Body of pancreas (tissue), 4 donors: ENCODE data around the gene OSBPL6. TPM values are rescaled to one million over a fixed set of nuclear protein-coding genes. Genes with fewer than 3 reads are reported as not detected.

ENCODE experiments used
- ATAC-seq: fragments of 150-250 bp; one replicate; pipeline ENCODE4 v1.9.1; 2016
- DNase-seq, 4 donors: peaks; one replicate each; pipeline ENCODE4 v3.0.0-alpha.2; 2019
- H3K27ac ChIP-seq, 4 donors: fragments of 200-600 bp; sonication (generic); 1 replicate in 3 of 4; 2 replicates in 1 of 4; pipeline versions ENCODE4 v1.5.1 to v1.6.1; 2016 to 2019; ENCODE audit warnings: mild to moderate bottlenecking in 1 of 4, mixed read lengths in 1 of 4, moderate library complexity in 1 of 4
- H3K27me3 ChIP-seq, 2 donors: fragments of 200-600 bp; sonication (generic); one replicate each; pipeline ENCODE4 v1.6.0; 2016; ENCODE audit warnings: mild to moderate bottlenecking in 1 of 2
- H3K36me3 ChIP-seq, 2 donors: fragments of 200-600 bp; sonication (generic); replicated peaks in 1 of 2; 2 replicates each; pipeline ENCODE4 v1.5.1; 2016; ENCODE audit warnings: low read depth in 2 of 2; ENCODE audit not compliant: insufficient read depth in 1 of 2
- H3K4me1 ChIP-seq: fragments of 200-600 bp; sonication (generic); one replicate; pipeline ENCODE4 v1.6.0; 2016
- H3K4me3 ChIP-seq, 2 donors: fragments of 200-600 bp; sonication (generic); 1 replicate in 1 of 2; 2 replicates in 1 of 2; pipeline ENCODE4 v1.5.1; 2016 to 2019
- H3K9me3 ChIP-seq, 3 donors: fragments of 200-600 bp; sonication (generic); 1 replicate in 2 of 3; 2 replicates in 1 of 3; pipeline ENCODE4 v1.5.1; 2016
- POLR2A ChIP-seq, 3 donors: fragments of 450-650 bp; IDR thresholded peaks; one replicate each; pipeline ENCODE4 v1.6.1; 2016; ENCODE audit warnings: antibody characterized with exemption in 3 of 3, mild to moderate bottlenecking in 2 of 3
- WGBS, 2 donors: methylation state at CpG; one replicate each; pipeline ENCODE4 v1.1.5; 2017; 5-methylcytosine and 5-hydroxymethylcytosine counted together
- intact Hi-C: fragments of 100-400 bp; cut with DNase I; formaldehyde crosslinking; loops from one replicate; pipeline ENCODE4 v1.15.1; 2023
- total RNA-seq, 2 donors: library from RNA; depleted of rRNA; stranded (reverse); fragments of >200 nt; gene quantifications; one replicate each; pipeline ENCODE4 v1.1.0, GENCODE V29; 2016
- TF ChIP-seq, protein P1 (sequence below), 7 experiments: fragments of 450-650 bp in 4 of 7; fragments of 200-600 bp in 3 of 7; sonication (generic) in 3 of 7; IDR thresholded peaks; one replicate each; pipeline ENCODE4 v1.5.1; 2016 to 2019; ENCODE audit warnings: antibody characterized with exemption in 7 of 7

OSBPL6 gene
- total RNA-seq, 2 donors from 2014 or later: 0.26 to 2.0 TPM

DNA sequence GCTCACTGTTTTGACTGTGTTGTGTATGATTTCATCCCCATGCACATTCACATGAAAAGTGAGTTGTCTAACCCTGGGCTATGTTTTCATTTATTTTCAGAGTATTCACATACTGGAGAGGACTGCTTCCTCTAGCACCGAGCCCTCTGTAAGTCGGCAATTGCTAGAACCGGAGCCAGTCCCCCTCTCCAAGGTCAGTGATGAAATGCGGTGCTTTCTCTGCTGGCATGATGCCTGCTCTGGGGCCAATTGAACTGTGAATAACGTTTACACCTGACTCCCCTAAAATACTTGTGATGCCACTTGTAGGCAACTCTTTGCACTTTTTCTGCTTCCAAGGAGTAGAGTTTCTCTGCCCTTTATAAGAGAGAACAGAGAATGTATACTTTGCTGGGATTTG, 129.8 kb downstream of the OSBPL6 start:
- no peaks in the 10 kb centered on the region for H3K27me3 ChIP-seq
- no peaks in the 10 kb centered on the region for H3K36me3 ChIP-seq
- H3K4me3 ChIP-seq: no peak overlapping the region
- no peak overlapping the region for H3K27ac ChIP-seq
- TF ChIP-seq, protein P1, sequence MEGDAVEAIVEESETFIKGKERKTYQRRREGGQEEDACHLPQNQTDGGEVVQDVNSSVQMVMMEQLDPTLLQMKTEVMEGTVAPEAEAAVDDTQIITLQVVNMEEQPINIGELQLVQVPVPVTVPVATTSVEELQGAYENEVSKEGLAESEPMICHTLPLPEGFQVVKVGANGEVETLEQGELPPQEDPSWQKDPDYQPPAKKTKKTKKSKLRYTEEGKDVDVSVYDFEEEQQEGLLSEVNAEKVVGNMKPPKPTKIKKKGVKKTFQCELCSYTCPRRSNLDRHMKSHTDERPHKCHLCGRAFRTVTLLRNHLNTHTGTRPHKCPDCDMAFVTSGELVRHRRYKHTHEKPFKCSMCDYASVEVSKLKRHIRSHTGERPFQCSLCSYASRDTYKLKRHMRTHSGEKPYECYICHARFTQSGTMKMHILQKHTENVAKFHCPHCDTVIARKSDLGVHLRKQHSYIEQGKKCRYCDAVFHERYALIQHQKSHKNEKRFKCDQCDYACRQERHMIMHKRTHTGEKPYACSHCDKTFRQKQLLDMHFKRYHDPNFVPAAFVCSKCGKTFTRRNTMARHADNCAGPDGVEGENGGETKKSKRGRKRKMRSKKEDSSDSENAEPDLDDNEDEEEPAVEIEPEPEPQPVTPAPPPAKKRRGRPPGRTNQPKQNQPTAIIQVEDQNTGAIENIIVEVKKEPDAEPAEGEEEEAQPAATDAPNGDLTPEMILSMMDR (IDR thresholded peaks at IDR 0.05): no peak
- no peak for TF ChIP-seq POLR2A (IDR thresholded peaks at IDR 0.05)
- no peak for ATAC-seq
- H3K9me3 ChIP-seq: no peaks in the 10 kb centered on the region
- peaks cover 13% of the 10 kb centered on the region for H3K4me1 ChIP-seq
- DNase-seq: peak in 2 of 4 donors; percentile 20 to 24
- 21 to 25% methylated on average over 5 of the region's 5 CpGs for WGBS, 2 donors
- intact Hi-C loops: no loop called here

GRCh38 chr2:178325268-178325667, 131.0 kb downstream of the OSBPL6 start:
- no peak overlapping the region for H3K4me3 ChIP-seq
- WGBS, 2 donors: 92 to 96% methylated on average over 2 of the region's 2 CpGs

GRCh38 chr2:178327516-178327915, 133.2 kb downstream of the OSBPL6 start:
- TF ChIP-seq POLR2A (IDR thresholded peaks at IDR 0.05): no peak
- ATAC-seq (no peak), DNase-seq (no peak)
- no peak overlapping the region for H3K27ac ChIP-seq
- H3K4me3 ChIP-seq: no peak overlapping the region
- no peaks in the 10 kb centered on the region for H3K9me3 ChIP-seq
- H3K36me3 ChIP-seq: no peaks in the 10 kb centered on the region
- no peaks in the 10 kb centered on the region for H3K27me3 ChIP-seq
- intact Hi-C loops: no loop called here
- no peaks in the 10 kb centered on the region for H3K4me1 ChIP-seq
- 73 to 81% methylated on average over 4 of the region's 4 CpGs for WGBS, 2 donors

More at GRCh38 chr2:178325268-178325667, 131.0 kb downstream of the OSBPL6 start:
- H3K27me3 ChIP-seq: no peaks in the 10 kb centered on the region
- no peaks in the 10 kb centered on the region for H3K36me3 ChIP-seq
- H3K4me1 ChIP-seq: peaks cover 5% of the 10 kb centered on the region
- TF ChIP-seq, protein P1 (IDR thresholded peaks at IDR 0.05): no peak
- no peak for TF ChIP-seq POLR2A (IDR thresholded peaks at IDR 0.05)
- no peak overlapping the region for H3K27ac ChIP-seq
- DNase-seq (no peak), ATAC-seq (no peak)
- intact Hi-C loops: no loop called here
- H3K9me3 ChIP-seq: no peaks in the 10 kb centered on the region

DNA sequence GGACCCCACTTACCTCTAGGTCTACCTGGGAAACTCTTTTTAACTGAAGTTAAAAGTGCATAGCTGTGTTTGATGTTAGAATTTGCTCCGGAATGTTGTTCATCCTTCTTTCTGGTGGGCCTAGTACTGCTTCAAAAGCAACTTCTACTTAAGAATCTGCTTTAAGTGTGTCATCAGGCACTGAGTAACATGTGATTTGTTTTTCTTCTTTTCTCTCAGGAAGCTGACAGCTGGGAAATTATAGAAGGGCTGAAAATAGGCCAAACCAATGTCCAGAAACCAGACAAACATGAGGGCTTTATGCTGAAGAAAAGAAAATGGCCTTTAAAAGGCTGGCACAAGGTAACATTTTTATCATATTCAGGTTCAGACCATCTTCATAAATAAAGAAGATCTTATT, 133.7 kb downstream of the OSBPL6 start:
- TF ChIP-seq, protein P1 (IDR thresholded peaks at IDR 0.05): no peak
- TF ChIP-seq POLR2A (IDR thresholded peaks at IDR 0.05): no peak
- Histone ChIP-seq H3K27me3 (no peaks in the 10 kb centered on the region), H3K4me3 (no peak overlapping the region), H3K27ac (no peak overlapping the region), H3K9me3 (no peaks in the 10 kb centered on the region), H3K36me3 (no peaks in the 10 kb centered on the region), H3K4me1 (no peaks in the 10 kb centered on the region)
- DNase-seq (no peak), ATAC-seq (no peak)
- intact Hi-C loops: no loop called here
- 88% methylated on average over 1 of the region's 1 CpG for WGBS, 2 donors

GRCh38 chr2:178330175-178331017, 136.1 kb downstream of the OSBPL6 start:
- no peak for DNase-seq
- TF ChIP-seq, protein P1 (IDR thresholded peaks at IDR 0.05): no peak
- no peak for TF ChIP-seq POLR2A (IDR thresholded peaks at IDR 0.05)
- Histone ChIP-seq H3K27me3 (no peaks in the 10 kb centered on the region), H3K9me3 (no peaks in the 10 kb centered on the region), H3K27ac (no peak overlapping the region), H3K4me1 (peaks cover 8% of the 10 kb centered on the region), H3K36me3 (no peaks in the 10 kb centered on the region), H3K4me3 (no peak overlapping the region)
- no peak for ATAC-seq
- 88 to 91% methylated on average over 8 of the region's 8 CpGs for WGBS, 2 donors
- intact Hi-C loops: no loop called here
